ENCODE data around the gene EGR1. TPM values are rescaled to one million over a fixed set of nuclear protein-coding genes. Genes with fewer than 3 reads are reported as not detected.

The EGR1 gene
- polyA plus RNA-seq, 1 donor (not counting 4 experiments of a cell fraction or from before 2014, with no cell fraction given) = 5.6 TPM

- TF ChIP-seq EZH2 (IDR thresholded peaks at IDR 0.05; ENCODE audit: low read length) = no peak
- TF ChIP-seq, protein P1, sequence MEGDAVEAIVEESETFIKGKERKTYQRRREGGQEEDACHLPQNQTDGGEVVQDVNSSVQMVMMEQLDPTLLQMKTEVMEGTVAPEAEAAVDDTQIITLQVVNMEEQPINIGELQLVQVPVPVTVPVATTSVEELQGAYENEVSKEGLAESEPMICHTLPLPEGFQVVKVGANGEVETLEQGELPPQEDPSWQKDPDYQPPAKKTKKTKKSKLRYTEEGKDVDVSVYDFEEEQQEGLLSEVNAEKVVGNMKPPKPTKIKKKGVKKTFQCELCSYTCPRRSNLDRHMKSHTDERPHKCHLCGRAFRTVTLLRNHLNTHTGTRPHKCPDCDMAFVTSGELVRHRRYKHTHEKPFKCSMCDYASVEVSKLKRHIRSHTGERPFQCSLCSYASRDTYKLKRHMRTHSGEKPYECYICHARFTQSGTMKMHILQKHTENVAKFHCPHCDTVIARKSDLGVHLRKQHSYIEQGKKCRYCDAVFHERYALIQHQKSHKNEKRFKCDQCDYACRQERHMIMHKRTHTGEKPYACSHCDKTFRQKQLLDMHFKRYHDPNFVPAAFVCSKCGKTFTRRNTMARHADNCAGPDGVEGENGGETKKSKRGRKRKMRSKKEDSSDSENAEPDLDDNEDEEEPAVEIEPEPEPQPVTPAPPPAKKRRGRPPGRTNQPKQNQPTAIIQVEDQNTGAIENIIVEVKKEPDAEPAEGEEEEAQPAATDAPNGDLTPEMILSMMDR (optimal IDR thresholded peaks at IDR 0.05 in 1 of 3, IDR thresholded peaks at IDR 0.05 in 1 of 3, conservative IDR thresholded peaks at IDR 0.05 in 1 of 3; ENCODE audit: extremely low read depth in 1 of 3, insufficient read depth in 2 of 3, low read length in 3 of 3) = no peak
- H3K9me1 ChIP-seq (ENCODE audit: control insufficient read depth, extremely low read depth, insufficient read depth, low read length) = no peaks in the 10 kb centered on the region
- H3K4me2 ChIP-seq (ENCODE audit: control insufficient read depth, extremely low read depth, insufficient read depth, low read depth, low read length) = peak overlapping the region; percentile 64
- H3K79me2 ChIP-seq (ENCODE audit: control insufficient read depth, insufficient read depth, low read length) = no peaks in the 10 kb centered on the region
- DNase-seq (ENCODE audit: low read depth, low spot score) (no peak), FAIRE-seq (no peak)
- H2AFZ ChIP-seq (ENCODE audit: control insufficient read depth, low read length) = peak overlapping the region; percentile 76
- dilution Hi-C loops (cut with MboI; ENCODE audit: extremely low pct_ligation_motif_present, low sequenced_read_pairs) = no loop called here
- no peaks in the 10 kb centered on the region for H3K27me3 ChIP-seq (ENCODE audit: control insufficient read depth, extremely low read depth, insufficient read depth, low read length)
- H3K9ac ChIP-seq (ENCODE audit: control insufficient read depth, extremely low read depth, insufficient read depth, low read length) = no peak overlapping the region
- H3K9me3 ChIP-seq (ENCODE audit: control insufficient read depth, low read depth, low read length) = no peaks in the 10 kb centered on the region
- no peaks in the 10 kb centered on the region for H4K20me1 ChIP-seq (ENCODE audit: control insufficient read depth, extremely low read depth, insufficient read depth, low read length)
- H3K4me3 ChIP-seq (ENCODE audit: control insufficient read depth in 2 of 3, extremely low read depth in 1 of 3, insufficient read depth in 2 of 3, low read depth in 1 of 3, low read length in 3 of 3) = no peak overlapping the region
- H3K4me1 ChIP-seq (ENCODE audit: control insufficient read depth, extremely low read depth, insufficient read depth, low read length) = peaks cover 18% of the 10 kb centered on the region
- no peaks in the 10 kb centered on the region for H3K36me3 ChIP-seq (ENCODE audit: control insufficient read depth in 2 of 2, extremely low read depth in 1 of 2, insufficient read depth in 2 of 2, low read length in 2 of 2)
- peak overlapping the region; percentile 3 for H3K27ac ChIP-seq (ENCODE audit: control insufficient read depth, insufficient read depth, low read length)
Measured at GRCh38 chr5:138476918-138477317, 11.6 kb downstream of the EGR1 start.

DNA sequence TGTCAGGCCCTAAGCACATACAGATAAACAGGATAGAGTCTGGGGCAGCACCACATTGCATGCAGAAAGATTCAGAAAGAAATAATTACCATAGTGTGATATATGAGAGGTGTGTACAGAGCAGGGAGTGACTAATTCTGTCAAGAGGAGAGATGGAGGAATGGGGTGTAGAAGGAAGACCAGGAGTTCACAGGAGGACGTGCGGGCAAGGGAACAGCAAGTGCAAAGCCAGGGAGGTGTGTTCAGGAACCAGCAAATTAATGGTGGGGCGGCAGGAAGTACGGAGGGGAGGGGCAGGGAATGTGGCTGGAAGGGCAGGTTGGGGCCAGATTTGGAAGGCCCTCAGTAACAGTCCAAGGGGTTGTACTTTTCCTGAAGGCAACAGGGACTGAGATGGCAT, 17.4 kb downstream of the EGR1 start:
- Histone ChIP-seq H3K27me3 (ENCODE audit: control insufficient read depth, extremely low read depth, insufficient read depth, low read length) (no peaks in the 10 kb centered on the region), H3K9me1 (ENCODE audit: control insufficient read depth, extremely low read depth, insufficient read depth, low read length) (no peaks in the 10 kb centered on the region), H3K4me2 (ENCODE audit: control insufficient read depth, extremely low read depth, insufficient read depth, low read depth, low read length) (peak overlapping the region; percentile 49), H4K20me1 (ENCODE audit: control insufficient read depth, extremely low read depth, insufficient read depth, low read length) (no peaks in the 10 kb centered on the region), H3K36me3 (ENCODE audit: control insufficient read depth in 2 of 2, extremely low read depth in 1 of 2, insufficient read depth in 2 of 2, low read length in 2 of 2) (no peaks in the 10 kb centered on the region), H3K27ac (ENCODE audit: control insufficient read depth, insufficient read depth, low read length) (no peak overlapping the region), H3K9me3 (ENCODE audit: control insufficient read depth, low read depth, low read length) (no peaks in the 10 kb centered on the region), H3K79me2 (ENCODE audit: control insufficient read depth, insufficient read depth, low read length) (no peaks in the 10 kb centered on the region), H3K4me1 (ENCODE audit: control insufficient read depth, extremely low read depth, insufficient read depth, low read length) (peaks cover 11% of the 10 kb centered on the region), H3K4me3 (ENCODE audit: control insufficient read depth in 2 of 3, extremely low read depth in 1 of 3, insufficient read depth in 2 of 3, low read depth in 1 of 3, low read length in 3 of 3) (no peak overlapping the region), H2AFZ (ENCODE audit: control insufficient read depth, low read length) (peak overlapping the region; percentile 66), H3K9ac (ENCODE audit: control insufficient read depth, extremely low read depth, insufficient read depth, low read length) (no peak overlapping the region)
- peak; percentile 84 for FAIRE-seq
- DNase-seq (ENCODE audit: low read depth, low spot score) = no peak
- dilution Hi-C loops (cut with MboI; ENCODE audit: extremely low pct_ligation_motif_present, low sequenced_read_pairs) = no loop called here
- TF ChIP-seq, protein P1 (optimal IDR thresholded peaks at IDR 0.05 in 1 of 3, IDR thresholded peaks at IDR 0.05 in 1 of 3, conservative IDR thresholded peaks at IDR 0.05 in 1 of 3; ENCODE audit: extremely low read depth in 1 of 3, insufficient read depth in 2 of 3, low read length in 3 of 3) = no peak
- no peak for TF ChIP-seq EZH2 (IDR thresholded peaks at IDR 0.05; ENCODE audit: low read length)
